Measurements from ENCODE around the gene SYF2.
A peak's percentile ranks its signal among the peaks of the same experiment; 100 is the strongest.
"Not testable (repeated sequence)": the region's sequence is repeated elsewhere in the genome, so short reads cannot be mapped to it uniquely, and the experiment has no call there.

SYF2 gene

GRCh38 chr1:25204797-25205480, 27.4 kb downstream of the SYF2 start:
- DNase-seq, result no peak

DNA sequence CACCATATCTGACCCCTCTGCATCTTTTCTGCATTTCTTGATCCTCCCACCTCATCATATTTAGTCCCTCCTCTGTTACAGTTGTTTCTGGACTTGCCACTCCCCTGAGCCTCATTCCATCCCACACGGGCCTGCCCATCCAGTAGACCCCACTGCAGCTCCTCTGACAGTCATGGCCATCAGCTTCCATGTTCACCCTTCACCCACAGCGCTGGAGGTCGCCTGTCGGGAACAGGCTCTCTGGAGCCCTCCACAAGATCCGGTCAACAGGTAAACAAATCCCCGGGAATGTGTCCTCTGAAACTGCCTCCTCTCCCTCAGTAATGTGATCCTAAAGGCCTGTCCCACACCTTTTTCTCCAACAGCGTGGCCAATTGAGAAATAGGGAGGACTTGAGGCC, 31.3 kb downstream of the SYF2 start:
- DNase-seq, result no peak

DNA sequence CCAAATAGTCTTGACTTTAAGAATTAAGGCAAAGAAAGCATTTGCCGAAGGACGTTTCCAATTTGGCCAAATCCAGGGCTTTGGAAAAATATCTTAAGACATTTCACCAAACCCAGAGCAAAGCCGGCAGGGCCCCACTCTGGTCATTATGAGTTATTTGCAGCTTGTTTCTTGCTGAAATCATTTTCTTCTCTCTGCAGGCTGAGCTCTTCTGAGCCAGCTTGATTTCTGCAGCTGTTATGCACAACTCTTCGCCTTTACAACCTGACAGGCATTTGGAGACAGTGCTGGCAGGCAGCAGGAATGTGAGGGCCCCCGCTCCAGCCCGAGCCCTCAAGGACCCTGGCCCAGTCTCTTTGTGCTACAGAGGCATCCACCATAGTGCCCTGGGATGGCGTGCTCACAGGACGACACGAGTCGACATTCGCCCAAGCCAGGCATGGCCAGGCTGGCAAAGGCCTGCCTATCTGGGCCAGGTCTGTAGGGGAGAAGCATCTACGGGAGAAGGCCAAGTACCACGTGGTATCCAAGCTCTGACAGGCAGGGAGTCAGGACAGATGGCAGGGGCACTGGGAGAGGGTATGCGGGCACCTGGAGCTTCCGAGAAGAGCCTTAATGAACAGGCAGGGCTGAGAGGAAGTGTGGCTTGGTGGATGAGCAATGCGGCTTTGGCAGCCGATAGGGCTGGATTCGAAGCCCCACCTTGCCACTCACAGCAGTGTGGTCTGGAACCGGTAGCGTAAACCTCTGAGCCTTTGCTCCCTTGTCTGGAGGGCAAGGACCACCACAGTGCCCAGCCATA, 32.3 kb downstream of the SYF2 start:
- no peak for DNase-seq

DNA sequence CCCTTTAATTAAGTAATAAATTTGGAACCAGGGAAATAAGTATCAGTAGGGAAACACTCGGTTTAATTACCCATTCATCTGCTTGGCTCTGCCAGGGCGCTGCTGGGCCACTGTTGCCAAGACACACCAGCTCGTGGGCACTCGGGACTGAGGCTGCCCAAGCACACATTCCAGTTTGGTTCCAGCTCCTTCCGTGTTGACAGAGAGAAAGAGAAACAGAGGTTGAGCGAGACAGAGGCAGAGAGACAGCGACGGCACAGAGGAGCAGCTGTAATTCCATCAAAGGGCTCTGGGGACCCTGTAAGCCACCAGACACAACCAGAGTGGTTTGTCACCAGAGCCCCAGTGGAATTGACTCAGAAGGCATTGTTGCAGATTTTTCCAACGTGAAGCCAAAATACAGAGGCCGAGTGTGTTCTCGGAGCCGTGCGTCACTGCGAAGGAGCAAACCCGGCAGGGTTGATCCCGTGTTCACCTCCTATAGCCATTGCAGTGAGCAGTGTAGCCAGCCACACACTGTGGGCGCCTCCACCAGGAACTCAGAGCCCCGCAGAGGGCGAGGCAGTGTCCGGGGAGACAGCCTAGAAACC, 33.5 kb downstream of the SYF2 start:
- no peak for DNase-seq

DNA sequence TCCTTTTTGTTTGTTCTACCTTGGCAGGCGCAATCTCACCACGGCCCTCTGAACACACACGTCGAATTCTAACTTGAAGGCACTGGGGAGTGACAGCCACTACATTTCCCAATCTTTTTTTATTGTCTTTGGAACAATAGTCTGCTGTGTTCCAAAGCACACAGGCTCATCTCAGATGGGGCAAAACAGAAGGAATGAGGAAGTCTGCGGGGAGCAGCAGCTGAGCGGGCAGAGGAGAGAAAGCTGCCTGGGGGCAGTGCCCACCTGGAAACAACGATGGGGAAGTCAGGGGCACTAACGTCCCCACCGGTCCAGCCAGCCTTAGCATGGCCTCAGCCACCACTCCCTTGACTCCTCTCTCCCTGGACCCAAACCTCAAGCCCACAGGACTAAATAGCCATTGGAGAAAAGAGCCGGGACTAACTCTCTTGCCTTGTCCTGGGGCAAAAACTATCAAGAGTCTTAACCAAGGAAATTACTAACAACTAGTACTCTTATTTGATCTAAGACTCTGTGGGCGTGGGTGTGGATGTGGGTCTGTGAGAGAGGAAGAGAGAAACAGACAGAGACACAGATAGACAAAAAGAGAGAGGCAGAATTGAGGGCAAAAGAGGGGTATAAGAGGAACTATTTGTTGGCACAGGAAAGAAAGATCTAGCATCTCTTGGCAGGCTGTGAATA, 34.2 kb downstream of the SYF2 start:
- peak in 1 of 2 experiments; percentile 23 for DNase-seq

GRCh38 chr1:25197235-25197975, 34.9 kb downstream of the SYF2 start:
- no peak for DNase-seq

GRCh38 chr1:25196830-25197229, 35.5 kb downstream of the SYF2 start:
- DNase-seq, result no peak

DNA sequence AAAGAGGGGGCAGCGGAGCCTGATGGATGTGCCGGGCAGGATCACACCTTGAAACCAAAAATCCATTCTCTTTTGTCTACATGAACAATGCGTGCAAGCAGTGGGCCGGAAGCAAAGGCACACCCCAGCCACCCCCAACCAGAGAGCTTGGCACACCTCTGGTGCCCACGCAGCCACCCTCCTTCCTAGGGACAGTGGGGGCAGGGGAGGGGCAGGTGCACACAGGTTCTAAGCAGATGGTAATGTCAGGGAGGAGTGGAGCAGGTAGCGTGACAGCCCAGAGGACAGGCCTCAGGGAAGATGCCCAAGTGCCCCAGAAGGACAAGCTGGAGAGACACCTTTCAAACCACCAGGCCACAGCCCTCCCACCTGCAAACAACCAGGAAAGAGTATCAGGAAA, 36.5 kb downstream of the SYF2 start:
- DNase-seq, result no peak

DNA sequence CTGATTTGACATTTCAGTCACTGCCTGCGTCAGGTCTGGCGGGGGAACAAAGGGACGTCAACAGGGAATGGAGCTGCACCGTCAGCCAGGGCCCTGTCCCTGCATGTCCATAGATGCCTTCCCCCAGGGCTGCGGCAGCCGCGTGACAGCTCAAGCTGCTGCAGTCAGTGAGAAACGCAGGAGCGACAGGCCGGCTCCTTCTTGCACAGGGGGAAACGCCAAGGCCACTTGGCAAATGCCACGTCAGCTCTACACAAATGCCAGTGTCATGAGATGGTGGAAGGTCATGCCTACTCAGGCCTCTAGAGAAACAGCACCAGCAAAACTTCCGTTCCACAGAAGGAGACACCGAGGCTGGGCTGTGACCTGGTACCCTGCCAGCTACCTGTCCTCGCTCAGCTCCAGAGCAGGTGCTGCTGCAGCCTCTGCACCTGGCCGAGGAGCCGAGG, 37.7 kb downstream of the SYF2 start:
- no peak for DNase-seq

DNA sequence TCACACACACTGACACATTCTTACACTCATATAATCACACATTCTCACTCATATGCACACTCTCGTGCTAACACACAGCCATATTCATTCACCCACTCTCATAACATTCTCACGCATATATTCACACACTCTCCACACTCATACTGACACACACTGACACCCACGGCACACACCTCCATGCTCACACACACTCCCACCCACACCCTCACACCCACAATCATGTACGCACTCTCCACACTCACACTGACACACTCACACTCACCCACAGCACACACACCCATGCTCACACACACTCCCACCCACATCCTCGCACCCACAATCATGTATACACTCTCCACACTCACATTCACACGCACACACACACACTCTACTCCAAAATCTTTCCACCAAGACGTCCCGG, 38.2 kb downstream of the SYF2 start:
- no peak for DNase-seq

DNA sequence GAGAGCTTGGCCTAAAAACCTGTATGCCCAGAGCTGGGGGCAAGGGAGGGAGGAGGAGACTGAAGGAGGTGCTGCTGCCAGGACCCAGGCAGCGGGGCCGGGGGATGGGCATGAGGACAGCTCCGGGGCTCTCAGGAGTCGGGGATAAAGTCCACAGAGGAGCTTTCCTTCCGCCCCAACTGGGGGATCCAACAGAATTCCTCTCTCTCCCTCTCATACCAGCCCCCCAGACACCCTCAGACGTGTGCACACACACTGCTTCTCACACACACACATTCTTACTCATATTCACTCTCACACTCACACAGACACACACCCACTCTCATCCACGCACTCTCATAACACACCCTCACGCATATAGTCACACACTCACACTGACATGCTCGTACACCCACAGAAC, 39.1 kb downstream of the SYF2 start:
- DNase-seq, result no peak

DNA sequence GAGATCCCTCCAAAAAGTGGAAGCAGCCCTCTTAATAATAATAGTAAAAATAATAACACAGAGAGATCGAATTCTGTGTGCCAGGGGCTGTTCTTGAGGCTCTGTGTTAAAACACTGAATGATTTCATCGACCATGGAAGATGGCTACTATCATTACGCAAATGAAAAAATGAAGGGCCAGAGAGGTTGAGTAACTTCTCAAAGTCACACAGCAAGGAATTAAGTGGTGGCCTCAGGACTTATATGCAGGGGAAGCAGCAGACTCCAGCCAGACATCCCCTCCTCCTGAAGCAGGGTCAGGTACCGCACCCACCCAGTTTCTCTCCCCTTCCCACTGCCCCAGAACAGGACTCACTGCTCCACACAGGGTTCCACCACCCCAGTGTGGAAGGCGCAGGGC, 40.1 kb downstream of the SYF2 start:
- no peak for DNase-seq

DNA sequence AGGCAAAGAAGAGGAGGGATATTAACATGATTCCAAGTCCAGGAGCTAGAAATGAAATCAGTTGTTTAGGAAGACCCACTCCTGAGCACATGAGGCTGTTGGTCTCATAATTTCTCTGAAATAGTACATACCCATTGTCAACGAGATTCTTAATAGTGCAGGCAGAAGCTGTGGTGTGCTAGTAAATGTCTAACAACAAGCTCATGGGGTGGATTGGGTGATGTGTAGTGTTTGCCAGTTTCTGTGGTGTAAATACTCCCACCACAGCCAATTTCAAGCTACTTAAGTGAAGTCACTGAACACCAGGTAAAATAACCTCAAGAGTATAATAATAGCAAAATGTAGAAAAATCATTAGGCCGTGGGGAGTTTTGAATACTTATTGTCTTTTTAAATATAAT, 42.0 kb downstream of the SYF2 start:
- DNase-seq, result no peak

DNA sequence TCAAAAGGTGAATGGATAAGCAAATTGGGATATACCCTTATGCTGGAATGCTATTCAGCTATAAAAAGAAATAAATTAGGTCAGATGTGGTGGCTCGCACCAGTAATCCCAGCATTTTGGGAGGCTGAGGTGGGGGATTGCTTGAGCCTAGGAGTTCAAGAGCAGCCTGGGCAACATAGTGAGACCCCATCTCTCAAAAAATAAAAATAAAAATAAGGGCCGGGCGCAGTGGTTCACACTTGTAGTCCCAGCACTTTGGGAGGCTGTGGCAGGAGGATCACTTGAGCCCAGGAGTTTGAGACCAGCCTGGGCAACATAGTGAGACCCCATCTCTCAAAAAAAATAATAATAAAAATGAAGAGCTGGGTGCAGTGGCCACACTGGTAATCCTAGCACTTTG, 44.4 kb downstream of the SYF2 start:
- DNase-seq, result not testable (repeated sequence)

DNA sequence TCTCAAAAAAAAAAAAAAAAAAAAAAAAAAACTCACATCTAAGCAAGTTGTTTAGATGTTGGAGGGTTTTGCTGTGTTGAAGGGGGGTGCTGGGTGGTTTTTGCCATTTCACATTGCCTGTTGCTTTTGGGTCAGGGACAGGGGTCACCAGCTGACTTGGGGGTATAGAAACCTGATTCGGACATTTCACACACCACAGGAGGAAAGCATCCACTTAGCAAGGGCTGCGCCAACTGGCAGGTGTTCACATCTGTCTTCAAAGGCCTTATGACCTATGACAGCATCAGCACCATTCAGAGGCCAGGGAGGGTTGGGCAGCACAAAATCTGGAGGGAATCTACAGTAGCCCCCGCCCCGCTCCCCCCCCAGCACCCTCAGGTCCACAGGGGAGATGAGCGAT, 45.2 kb downstream of the SYF2 start:
- no peak for DNase-seq

DNA sequence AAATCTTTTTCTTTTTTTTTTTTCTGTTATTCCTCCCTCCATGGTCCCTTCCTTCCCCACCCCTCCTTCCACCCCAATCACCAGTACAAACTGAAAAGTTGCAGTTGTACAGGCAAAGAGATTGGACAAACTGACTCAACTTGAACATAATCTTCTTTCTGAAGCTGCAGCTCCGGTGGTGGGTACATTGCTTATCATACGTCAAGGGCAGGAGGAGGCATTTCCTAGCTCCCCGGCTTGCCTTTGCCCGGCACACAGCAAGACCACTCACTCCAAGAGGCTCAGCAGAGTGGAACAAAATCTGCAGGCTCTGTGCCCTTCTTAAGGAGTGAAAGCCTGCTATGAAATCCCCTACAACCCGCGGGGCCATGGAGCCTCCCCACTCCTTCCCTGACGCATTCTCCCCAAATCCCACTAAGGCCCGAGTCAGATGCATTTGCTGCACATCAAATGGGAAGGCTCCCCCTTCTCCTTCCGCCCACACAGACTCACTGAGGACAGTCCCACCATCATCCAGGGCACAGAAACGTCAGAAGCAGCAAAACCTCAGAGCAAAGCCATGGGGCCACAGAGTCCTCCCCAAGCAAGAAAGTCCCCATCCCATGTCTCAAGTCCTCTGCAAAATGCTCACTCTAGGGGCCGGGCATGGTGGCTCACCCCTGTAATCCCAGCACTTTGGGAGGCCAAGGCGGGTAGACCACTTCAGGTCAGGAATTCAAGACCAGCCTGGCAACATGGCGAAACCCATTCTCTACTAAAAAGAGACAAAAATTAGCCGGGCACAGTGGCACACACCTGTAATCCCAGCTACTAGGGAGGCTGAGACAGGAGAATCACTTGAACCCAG, 45.9 kb downstream of the SYF2 start:
- no peak for DNase-seq

GRCh38 chr1:25185409-25186160, 46.7 kb downstream of the SYF2 start:
- no peak for DNase-seq

DNA sequence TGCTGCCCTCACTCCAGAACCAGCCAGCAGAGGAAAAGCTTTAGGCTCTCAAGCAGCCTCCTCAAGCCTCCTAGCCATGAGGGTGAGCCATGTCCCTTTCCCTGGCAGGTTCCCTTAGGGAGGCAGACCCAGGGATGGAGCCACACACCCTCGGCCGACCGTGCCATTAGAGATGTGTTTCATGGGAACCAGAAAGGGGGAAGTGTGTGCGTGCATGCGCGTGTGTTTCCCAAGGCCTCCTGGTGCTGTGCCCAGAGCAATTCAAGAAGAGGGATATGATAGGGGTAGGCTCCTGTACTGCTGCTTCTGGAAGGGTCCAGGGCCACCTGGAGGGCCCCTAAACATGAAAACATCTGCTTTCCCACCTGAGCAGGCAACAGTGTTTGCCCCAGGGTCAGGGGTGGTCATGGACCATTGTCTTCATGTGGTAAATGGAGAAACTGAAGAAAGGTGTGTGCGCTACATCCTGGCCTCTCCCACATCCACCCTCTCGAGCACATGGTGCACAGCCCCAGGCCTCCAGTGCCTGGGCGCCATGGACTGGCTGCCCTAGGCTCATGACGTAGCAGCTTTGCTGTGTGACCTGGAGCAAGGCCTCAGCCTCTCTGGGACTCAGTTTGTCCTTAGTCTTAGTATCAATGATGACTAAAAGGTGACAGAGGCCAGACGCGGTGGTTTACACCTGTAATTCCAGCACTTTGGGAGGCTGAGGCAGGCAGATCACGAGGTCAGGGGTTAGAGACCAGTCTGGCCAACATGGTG, 48.1 kb downstream of the SYF2 start:
- no peak for DNase-seq

- no peak for DNase-seq
Observed at GRCh38 chr1:25183126-25183980, 48.9 kb downstream of the SYF2 start.

All from stimulated activated CD4-positive, alpha-beta T cell treated with anti-CD3 and anti-CD28 coated beads, Interleukin-4, amount 100 ng/mL, for 4 hours (primary cell).